WTC11 (cell line): ENCODE data around the gene SNX18. TPM values are rescaled to one million over a fixed set of nuclear protein-coding genes. Genes with fewer than 3 reads are reported as not detected.

ENCODE experiments used
- ATAC-seq: fragments of 200-7000 bp; cut with Tn5 transposase; 2 replicates; pipeline ENCODE4 v1.10.0; 2021; ENCODE audit warnings: mild to moderate bottlenecking, moderate library complexity
- Bru-seq: library from RNA; stranded (reverse); fragments of 400-500 nt; gene quantifications from one replicate; lab custom pipeline; 2021; lab: Mats Ljungman, UMichigan
- CTCF ChIA-PET: fragments of 300-600 bp; sonication (Branson Sonifier 250); formaldehyde crosslinking; loops from one replicate; lab custom pipeline; 2021; ENCODE audit warnings: antibody characterized with exemption; lab: Charles Lee
- POLR2A ChIA-PET: fragments of 350-600 bp; sonication (Branson Sonifier 250); formaldehyde crosslinking; loops from one replicate; lab custom pipeline; 2021; ENCODE audit warnings: antibody characterized with exemption; lab: Charles Lee
- DNase-seq: peaks from one replicate; pipeline ENCODE4 v3.0.0; 2021; ENCODE audit warnings: low spot score
- H3K27ac Mint-ChIP-seq: 2 replicates; pipeline ENCODE4 v1.8.0; 2021; ENCODE audit warnings: mixed read lengths
- H3K27me3 Mint-ChIP-seq: 2 replicates; pipeline ENCODE4 v1.8.0; 2021; ENCODE audit warnings: low read depth, mild to moderate bottlenecking, moderate library complexity, mixed read lengths
- H3K36me3 Mint-ChIP-seq: 2 replicates; pipeline ENCODE4 v1.8.0; 2021; ENCODE audit warnings: mixed read lengths
- H3K4me1 Mint-ChIP-seq: 2 replicates; pipeline ENCODE4 v1.8.0; 2022; ENCODE audit warnings: mixed read lengths
- H3K4me3 Mint-ChIP-seq: 2 replicates; pipeline ENCODE4 v1.8.0; 2021; ENCODE audit warnings: mild to moderate bottlenecking, moderate library complexity, mixed read lengths
- H3K9me3 Mint-ChIP-seq: 2 replicates; pipeline ENCODE4 v1.8.0; 2021; ENCODE audit warnings: mixed read lengths
- ARID4B ChIP-seq: sonication (generic); formaldehyde crosslinking; IDR thresholded peaks from 2 replicates; pipeline ENCODE4 v1.8.0; 2023; ENCODE audit warnings: missing genetic modification reagents, mild to moderate bottlenecking, borderline replicate concordance
- CBFB ChIP-seq: sonication (generic); formaldehyde crosslinking; IDR thresholded peaks from 2 replicates; pipeline ENCODE4 v1.8.1; 2022; ENCODE audit warnings: mild to moderate bottlenecking, low read depth, missing genetic modification reagents
- CTCF ChIP-seq: fragments of 200-600 bp; IDR thresholded peaks from 2 replicates; pipeline ENCODE4 v1.8.0; 2022; ENCODE audit warnings: antibody characterized with exemption
- E2F5 ChIP-seq: sonication (generic); formaldehyde crosslinking; IDR thresholded peaks from 2 replicates; pipeline ENCODE4 v1.8.1; 2022; ENCODE audit warnings: mild to moderate bottlenecking, moderate library complexity, missing genetic modification reagents
- ERG ChIP-seq: fragments of 250-450 bp; sonication (Bioruptor Pico); IDR thresholded peaks from 2 replicates; pipeline ENCODE4 v1.8.0; 2021; ENCODE audit warnings: mild to moderate bottlenecking
- ETV6 ChIP-seq: sonication (generic); formaldehyde crosslinking; IDR thresholded peaks from 2 replicates; pipeline ENCODE4 v1.8.1; 2022; ENCODE audit warnings: mild to moderate bottlenecking, missing genetic modification reagents
- FOXP1 ChIP-seq: sonication (generic); formaldehyde crosslinking; IDR thresholded peaks from 2 replicates; pipeline ENCODE4 v1.8.0; 2022; ENCODE audit warnings: missing genetic modification reagents, mild to moderate bottlenecking, moderate library complexity, borderline replicate concordance
- FOXP4 ChIP-seq: sonication (generic); formaldehyde crosslinking; IDR thresholded peaks from 2 replicates; pipeline ENCODE4 v1.8.0; 2022; ENCODE audit warnings: mild to moderate bottlenecking, missing genetic modification reagents
- GTF2I ChIP-seq: fragments of 250-450 bp; sonication (Bioruptor Pico); conservative IDR thresholded peaks from 2 replicates; pipeline ENCODE4 v1.4.0; 2021; ENCODE audit warnings: mild to moderate bottlenecking
- HMGA2 ChIP-seq: fragments of 250-450 bp; sonication (Bioruptor Pico); IDR thresholded peaks from 2 replicates; pipeline ENCODE4 v1.4.0; 2021; ENCODE audit warnings: mild to moderate bottlenecking, moderate library complexity
- IRF1 ChIP-seq: sonication (generic); formaldehyde crosslinking; IDR thresholded peaks from 2 replicates; pipeline ENCODE4 v1.8.0; 2023; ENCODE audit warnings: missing genetic modification reagents
- IRF2 ChIP-seq: sonication (generic); formaldehyde crosslinking; IDR thresholded peaks from 2 replicates; pipeline ENCODE4 v1.8.0; 2022; ENCODE audit warnings: low read depth, missing genetic modification reagents, borderline replicate concordance
- KAT7 ChIP-seq: sonication (generic); formaldehyde crosslinking; IDR thresholded peaks from 2 replicates; pipeline ENCODE4 v1.8.1; 2023; ENCODE audit warnings: missing genetic modification reagents, mild to moderate bottlenecking, borderline replicate concordance
- MXD4 ChIP-seq: fragments of 250-450 bp; sonication (Bioruptor Pico); IDR thresholded peaks from 2 replicates; pipeline ENCODE4 v1.8.0; 2021; ENCODE audit warnings: mild to moderate bottlenecking, moderate library complexity, borderline replicate concordance
- NFYB ChIP-seq: sonication (generic); formaldehyde crosslinking; conservative IDR thresholded peaks from 2 replicates; pipeline ENCODE4 v1.8.0; 2022; ENCODE audit warnings: low read depth, missing genetic modification reagents
- PRRX2 ChIP-seq: fragments of 250-450 bp; sonication (Bioruptor Pico); IDR thresholded peaks from 2 replicates; pipeline ENCODE4 v1.8.0; 2021; ENCODE audit warnings: mild to moderate bottlenecking
- RELA ChIP-seq: sonication (generic); formaldehyde crosslinking; IDR thresholded peaks from 2 replicates; pipeline ENCODE4 v1.8.1; 2022; ENCODE audit warnings: missing genetic modification reagents, mild to moderate bottlenecking, borderline replicate concordance
- SMAD3 ChIP-seq: sonication (generic); formaldehyde crosslinking; IDR thresholded peaks from 2 replicates; pipeline ENCODE4 v1.8.0; 2022; ENCODE audit warnings: missing genetic modification reagents, mild to moderate bottlenecking, borderline replicate concordance
- SOX15 ChIP-seq: fragments of 250-450 bp; sonication (Bioruptor Pico); IDR thresholded peaks from 2 replicates; pipeline ENCODE4 v1.9.0; 2021; ENCODE audit warnings: mild to moderate bottlenecking
- TCF7 ChIP-seq: sonication (generic); formaldehyde crosslinking; IDR thresholded peaks from 2 replicates; pipeline ENCODE4 v1.8.0; 2022; ENCODE audit warnings: mild to moderate bottlenecking, low read depth, missing genetic modification reagents, moderate library complexity
- USF2 ChIP-seq: sonication (generic); formaldehyde crosslinking; IDR thresholded peaks from 2 replicates; pipeline ENCODE4 v1.8.1; 2023; ENCODE audit warnings: mild to moderate bottlenecking, missing genetic modification reagents, moderate library complexity
- ZNF232 ChIP-seq: sonication (generic); formaldehyde crosslinking; IDR thresholded peaks from 2 replicates; pipeline ENCODE4 v1.8.0; 2022; ENCODE audit warnings: mild to moderate bottlenecking, missing genetic modification reagents
- long read RNA-seq, 3 experiments: library from RNA in 1 of 3; library from capped mRNA in 1 of 3; library from polyadenylated mRNA in 1 of 3; unstranded in 2 of 3; stranded (forward) in 1 of 3; transcript quantifications; one replicate each; pipeline ENCODE4 v2.0.0, GENCODE V29; 2021
- total RNA-seq: library from RNA; stranded (reverse); gene quantifications from 3 replicates; pipeline ENCODE4 v1.2.3, GENCODE V29; 2021

Gene SNX18
- total RNA-seq (20.3 to 24.6 TPM (median 23.6 TPM) in 3 replicates), Bru-seq, nascent RNA (percentile 79 among the genes with signal in this experiment)
- long read RNA-seq, experiment 1, full-length matches to known transcripts, result 22 of 30 reads
- long read RNA-seq, experiment 1, partial matches to known transcripts, result 0 of 30 reads
- long read RNA-seq, experiment 1, other reads (novel, unspliced or antisense), result 8 of 30 reads
- long read RNA-seq, experiment 2, full-length matches to known transcripts, result 15 of 33 reads
- long read RNA-seq, experiment 2, partial matches to known transcripts, result 0 of 33 reads
- long read RNA-seq, experiment 2, other reads (novel, unspliced or antisense), result 18 of 33 reads
- long read RNA-seq, experiment 3, partial matches to known transcripts, result 0 of 3 reads
- long read RNA-seq, experiment 3, other reads (novel, unspliced or antisense), result 3 of 3 reads

- H3K4me3 Mint-ChIP-seq, result peak within 1 kb of the TSS; percentile 70
- H3K9me3 Mint-ChIP-seq, result no peaks in the 10 kb centered on the region
- ATAC-seq (peak; percentile 62), DNase-seq (peak; percentile 88)
- POLR2A ChIA-PET, result interaction anchor here (0.6 to 1.1 kb wide), 3 partner anchors 11 to 274 kb away, joined by 3 read pairs; partner anchors contain the start of gene ARL15
- H3K4me1 Mint-ChIP-seq, result peaks cover 36% of the 10 kb centered on the region
- H3K36me3 Mint-ChIP-seq, result peaks cover 9% of the 10 kb centered on the region; the same call in 1 of the 2 replicates
- CTCF ChIA-PET, result interaction anchor here (0.7 to 3.4 kb wide), 41 partner anchors 9 to 642 kb away, joined by 3 to 55 read pairs (median 5); partner anchors contain the start of genes ARL15 and GPX8
- H3K27me3 Mint-ChIP-seq, result peaks cover 14% of the 10 kb centered on the region
- H3K27ac Mint-ChIP-seq, result no peak within 1 kb of the TSS
- TF ChIP-seq ERG (CRISPR knock-in tag), result no peak
- no peak for TF ChIP-seq IRF2 (CRISPR knock-in tag)
- no peak for TF ChIP-seq USF2 (CRISPR knock-in tag)
- TF ChIP-seq SMAD3 (CRISPR knock-in tag), result 0 out of 2 replicates have a peak, but pooled peaks have one; percentile 28
- no peak for TF ChIP-seq RELA
- TF ChIP-seq CBFB, result peak; percentile 59; the same call in 1 of the 2 replicates
- no peak for TF ChIP-seq IRF1 (CRISPR knock-in tag)
- TF ChIP-seq FOXP4 (CRISPR knock-in tag), result peak; percentile 86
- no peak for TF ChIP-seq SOX15 (CRISPR knock-in tag)
- no peak for TF ChIP-seq HMGA2
- no peak; the same call in 1 of the 2 replicates for TF ChIP-seq E2F5 (CRISPR knock-in tag)
- peak; percentile 65; the same call in 1 of the 2 replicates for TF ChIP-seq FOXP1 (CRISPR knock-in tag)
- no peak for TF ChIP-seq GTF2I (CRISPR knock-in tag)
- peak; percentile 85 for TF ChIP-seq CTCF
- TF ChIP-seq ETV6 (CRISPR knock-in tag), result peak; percentile 64; the same call in 1 of the 2 replicates
- no peak for TF ChIP-seq PRRX2 (CRISPR knock-in tag)
- TF ChIP-seq NFYB (CRISPR knock-in tag), result 0 out of 2 replicates have a peak, but pooled peaks have one; percentile 16
- no peak for TF ChIP-seq MXD4
- TF ChIP-seq TCF7 (CRISPR knock-in tag), result no peak
- TF ChIP-seq KAT7 (CRISPR knock-in tag), result peak; percentile 42; the same call in 1 of the 2 replicates
- peak; percentile 83; the same call in 1 of the 2 replicates for TF ChIP-seq ZNF232 (CRISPR knock-in tag)
- peak; percentile 79; the same call in 1 of the 2 replicates for TF ChIP-seq ARID4B (CRISPR knock-in tag)
These were observed at the start of gene SNX18 for GRCh38 chr5:54517512-54518145. TSS of gene SNX18 (plus strand) at chr5:54517759. CDS start at chr5:54517953, 194 bp downstream.
